GM12878 (cell line): ENCODE data around the gene KDM4D. TPM values are rescaled to one million over a fixed set of nuclear protein-coding genes. Genes with fewer than 3 reads are reported as not detected.
A peak's percentile ranks its signal among the peaks of the same experiment; 100 is the strongest.

Source experiments
- ATAC-seq: fragments of 200-7000 bp; cut with Tn5 transposase; 3 replicates; pipeline ENCODE4 v1.9.1; 2020; ENCODE audit warnings: mild to moderate bottlenecking, moderate library complexity
- BruUV-seq: library from RNA; stranded (reverse); fragments of 400-500 nt; replicated peaks from 2 replicates; lab custom pipeline; 2021; lab: Mats Ljungman, UMichigan
- CTCF ChIA-PET: fragments of 300-600 bp; sonication (Branson Sonifier 250); formaldehyde crosslinking; extraction: SDS; loops from one replicate; lab custom pipeline; 2021; ENCODE audit warnings: inconsistent platforms; lab: Yijun Ruan, JAX
- POLR2A ChIA-PET: fragments of 350-600 bp; formaldehyde crosslinking; extraction: SDS; loops from one replicate; lab custom pipeline; 2021; ENCODE audit warnings: inconsistent platforms; lab: Charles Lee
- RAD21 ChIA-PET: fragments of 300-600 bp; sonication (Branson Sonifier 250); formaldehyde crosslinking; loops from one replicate; lab custom pipeline; 2023; ENCODE audit warnings: antibody characterized with exemption; ENCODE audit not compliant: unreplicated experiment; lab: Charles Lee
- SMC1A ChIA-PET: fragments of 300-600 bp; sonication (Branson Sonifier 250); formaldehyde crosslinking; loops from one replicate; lab custom pipeline; 2023; ENCODE audit not compliant: unreplicated experiment, uncharacterized antibody; lab: Charles Lee
- DNase-seq: peaks from one replicate; pipeline ENCODE4 v3.0.0-alpha.2; 2011; ENCODE audit warnings: low read depth, low spot score
- FAIRE-seq: peaks from 3 replicates; lab custom pipeline; 2011; peaks lifted over from hg19 to GRCh38; lab: Jason Lieb, UNC
- H2AFZ ChIP-seq: 2 replicates; pipeline ENCODE4 v1.6.0; 2011; ENCODE audit warnings: low read depth, low read length, control low read depth; ENCODE audit not compliant: control insufficient read depth
- H3K27ac ChIP-seq: 2 replicates; pipeline ENCODE4 v1.5.1; 2011; ENCODE audit warnings: control low read depth; ENCODE audit not compliant: control insufficient read depth, insufficient read depth
- H3K27me3 ChIP-seq, 2 experiments: replicated peaks in 1 of 2; 2 replicates each; pipeline versions ENCODE4 v1.6.0 to v1.6.1; 2011; ENCODE audit warnings: low read length in 1 of 2; ENCODE audit not compliant: control insufficient read depth in 2 of 2, insufficient read depth in 2 of 2
- H3K36me3 ChIP-seq, 2 experiments: 2 replicates each; pipeline ENCODE4 v1.5.1; 2011; ENCODE audit warnings: low read length in 1 of 2; ENCODE audit not compliant: control insufficient read depth in 2 of 2, insufficient read depth in 2 of 2
- H3K4me1 ChIP-seq: 2 replicates; pipeline ENCODE4 v1.6.1; 2011; ENCODE audit warnings: mild to moderate bottlenecking, low read length, moderate library complexity, mixed read lengths; ENCODE audit not compliant: control insufficient read depth, insufficient read depth
- H3K4me2 ChIP-seq: 2 replicates; pipeline ENCODE4 v1.6.0; 2011; ENCODE audit warnings: control low read depth; ENCODE audit not compliant: control insufficient read depth, insufficient read depth
- H3K4me3 ChIP-seq: fragments of 200-600 bp; sonication (generic); 2 replicates; pipeline ENCODE4 v1.5.1; 2016
- H3K79me2 ChIP-seq: 2 replicates; pipeline ENCODE4 v1.6.0; 2011; ENCODE audit warnings: low read length; ENCODE audit not compliant: control insufficient read depth, insufficient read depth
- H3K9ac ChIP-seq: 2 replicates; pipeline ENCODE4 v1.8.0; 2011; ENCODE audit warnings: low read length, control low read depth, mixed read lengths; ENCODE audit not compliant: control insufficient read depth, insufficient read depth
- H3K9me3 ChIP-seq: replicated peaks from 3 replicates; pipeline ENCODE4 v1.5.1; 2011; ENCODE audit warnings: mild to moderate bottlenecking, low read length; ENCODE audit not compliant: control insufficient read depth, insufficient read depth
- H4K20me1 ChIP-seq: 2 replicates; pipeline ENCODE4 v1.6.0; 2011; ENCODE audit not compliant: control insufficient read depth, insufficient read depth
- BRCA1 ChIP-seq: IDR thresholded peaks from 2 replicates; pipeline ENCODE4 v1.6.1; 2011; ENCODE audit warnings: low read depth, low read length, improper control_type of control experiment
- CBX5 ChIP-seq: sonication (generic); IDR thresholded peaks from 2 replicates; pipeline ENCODE4 v1.6.1; 2016; ENCODE audit warnings: low read depth, moderate library complexity, mild to moderate bottlenecking, inconsistent platforms
- CHD2 ChIP-seq: IDR thresholded peaks from 2 replicates; pipeline ENCODE4 v1.6.1; 2011; ENCODE audit warnings: low read depth, low read length, improper control_type of control experiment, borderline replicate concordance
- CHD4 ChIP-seq: fragments of 200-600 bp; sonication (generic); IDR thresholded peaks from 2 replicates; pipeline ENCODE4 v1.6.1; 2016; ENCODE audit warnings: mild to moderate bottlenecking
- GABPA ChIP-seq: IDR thresholded peaks from 2 replicates; pipeline ENCODE4 v1.6.1; 2014; ENCODE audit warnings: antibody characterized with exemption, low read depth, mild to moderate bottlenecking, inconsistent platforms
- POLR2AphosphoS5 ChIP-seq: IDR thresholded peaks from 2 replicates; pipeline ENCODE4 v1.6.1; 2011; ENCODE audit warnings: mild to moderate bottlenecking, low read length, inconsistent platforms
- SREBF1 ChIP-seq: IDR thresholded peaks from 2 replicates; pipeline ENCODE4 v1.6.1; 2012; ENCODE audit warnings: mild to moderate bottlenecking, low read length
- STAT1 ChIP-seq: fragments of 450-650 bp; conservative IDR thresholded peaks from 2 replicates; pipeline ENCODE4 v1.6.1; 2014; ENCODE audit warnings: antibody characterized with exemption, mild to moderate bottlenecking
- SUPT20H ChIP-seq: IDR thresholded peaks from 2 replicates; pipeline ENCODE4 v1.6.1; 2011; ENCODE audit warnings: low read depth, mild to moderate bottlenecking, low read length, moderate library complexity, borderline replicate concordance; ENCODE audit not compliant: control insufficient read depth
- SUZ12 ChIP-seq: fragments of 200-600 bp; sonication (generic); IDR thresholded peaks from one replicate; pipeline ENCODE4 v1.6.1; 2018; ENCODE audit warnings: antibody characterized with exemption, mild to moderate bottlenecking; ENCODE audit not compliant: unreplicated experiment
- TCF3 ChIP-seq: IDR thresholded peaks from 2 replicates; pipeline ENCODE4 v1.6.1; 2012; ENCODE audit warnings: low read depth, mild to moderate bottlenecking, low read length, borderline replicate concordance; ENCODE audit not compliant: insufficient read depth
- WGBS: methylation state at CpG from one replicate; pipeline ENCODE4 v1.1.6; 2016; ENCODE audit warnings: low lambda C conversion rate; ENCODE audit not compliant: insufficient replicate concordance, insufficient coverage; ENCODE audit errors: missing lambda C conversion rate; 5-methylcytosine and 5-hydroxymethylcytosine counted together
- in situ Hi-C: fragments of 300-500 bp; cut with MboI; formaldehyde crosslinking; loops from 9 replicates; pipeline ENCODE4 v1.14.3; 2018; ENCODE audit warnings: mixed read lengths
- intact Hi-C: fragments of 100-400 bp; cut with micrococcal nuclease; formaldehyde crosslinking; loops from one replicate; pipeline ENCODE4 v1.14.2; 2022; ENCODE audit not compliant: unreplicated experiment
- polyA plus RNA-seq, 11 experiments: library from polyadenylated mRNA; depleted of rRNA in 4 of 11; unstranded in 6 of 11; stranded (reverse) in 5 of 11; fragments of >200 nt; fragmentation: Nextera tagmentation in 4 of 11; fragmentation: Illumina TruSeq in 1 of 11; extraction: Ambion mirVana in 4 of 11; extraction: Trizol in 1 of 11; gene quantifications; 1 replicate in 1 of 11; 2 replicates in 10 of 11; pipeline versions ENCODE4 v1.2.1 to v1.2.3, GENCODE V29; 2011 to 2016; ENCODE audit warnings: inconsistent platforms in 2 of 11, missing spikeins in 2 of 11, low read depth in 1 of 11
- total RNA-seq, 4 experiments: library from RNA; depleted of rRNA in 3 of 4; stranded (reverse); fragments of >200 nt in 3 of 4; fragmentation: Illumina TruSeq in 1 of 4; extraction: Trizol in 1 of 4; gene quantifications; 2 replicates each; pipeline versions ENCODE4 v1.2.1 to v1.2.3, GENCODE V29; 2013 to 2021
- TF ChIP-seq, protein P1 (sequence below), 3 experiments: IDR thresholded peaks in 2 of 3; conservative IDR thresholded peaks in 1 of 3; 2 replicates each; pipeline ENCODE4 v1.5.1; 2011; ENCODE audit warnings: low read depth in 3 of 3, low read length in 3 of 3, mild to moderate bottlenecking in 3 of 3, control low read depth in 2 of 3, moderate library complexity in 2 of 3, inconsistent platforms in 1 of 3, mixed read lengths in 1 of 3; ENCODE audit not compliant: control insufficient read depth in 2 of 3, insufficient read depth in 1 of 3; ENCODE audit errors: extremely low read depth in 1 of 3
- TF ChIP-seq, protein P2 (sequence below): fragments of 450-650 bp; IDR thresholded peaks from 2 replicates; pipeline ENCODE4 v1.6.1; 2017; ENCODE audit warnings: mild to moderate bottlenecking, low read depth, inconsistent platforms; ENCODE audit not compliant: poor library complexity, severe bottlenecking

The KDM4D gene
- total and polyA plus RNA-seq, 10 of the 15 experiments (the other 5 are each of a cell fraction or from before 2014, with no cell fraction given), result 0.63 to 2.6 (median 1.3) TPM

- no peaks in the 10 kb centered on the region for H3K4me1 ChIP-seq
- FAIRE-seq (no peak), DNase-seq (no peak), ATAC-seq (0 out of 3 replicates have a peak, but pooled peaks have one; percentile 39)
- intact Hi-C loops (no loop called here), in situ Hi-C loops (no loop called here)
- H3K27ac ChIP-seq, result no peak overlapping the region
- no peaks in the 10 kb centered on the region for H3K27me3 ChIP-seq
- ChIA-PET RAD21 (no interaction called here), POLR2A (no interaction called here), SMC1A (no interaction called here), CTCF (no interaction called here)
- no peaks in the 10 kb centered on the region for H3K36me3 ChIP-seq
- H4K20me1 ChIP-seq, result no peaks in the 10 kb centered on the region
- H3K79me2 ChIP-seq, result no peaks in the 10 kb centered on the region
- H3K4me2 ChIP-seq, result no peak overlapping the region
- H3K9ac ChIP-seq, result no peak overlapping the region
- TF ChIP-seq, protein P1, sequence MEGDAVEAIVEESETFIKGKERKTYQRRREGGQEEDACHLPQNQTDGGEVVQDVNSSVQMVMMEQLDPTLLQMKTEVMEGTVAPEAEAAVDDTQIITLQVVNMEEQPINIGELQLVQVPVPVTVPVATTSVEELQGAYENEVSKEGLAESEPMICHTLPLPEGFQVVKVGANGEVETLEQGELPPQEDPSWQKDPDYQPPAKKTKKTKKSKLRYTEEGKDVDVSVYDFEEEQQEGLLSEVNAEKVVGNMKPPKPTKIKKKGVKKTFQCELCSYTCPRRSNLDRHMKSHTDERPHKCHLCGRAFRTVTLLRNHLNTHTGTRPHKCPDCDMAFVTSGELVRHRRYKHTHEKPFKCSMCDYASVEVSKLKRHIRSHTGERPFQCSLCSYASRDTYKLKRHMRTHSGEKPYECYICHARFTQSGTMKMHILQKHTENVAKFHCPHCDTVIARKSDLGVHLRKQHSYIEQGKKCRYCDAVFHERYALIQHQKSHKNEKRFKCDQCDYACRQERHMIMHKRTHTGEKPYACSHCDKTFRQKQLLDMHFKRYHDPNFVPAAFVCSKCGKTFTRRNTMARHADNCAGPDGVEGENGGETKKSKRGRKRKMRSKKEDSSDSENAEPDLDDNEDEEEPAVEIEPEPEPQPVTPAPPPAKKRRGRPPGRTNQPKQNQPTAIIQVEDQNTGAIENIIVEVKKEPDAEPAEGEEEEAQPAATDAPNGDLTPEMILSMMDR (IDR thresholded peaks at IDR 0.05 in 2 of 3, conservative IDR thresholded peaks at IDR 0.05 in 1 of 3; ENCODE audit: control insufficient read depth in 2 of 3, extremely low read depth in 1 of 3, insufficient read depth in 1 of 3, low read depth in 3 of 3, low read length in 3 of 3), result 0 out of 6 replicates have a peak, but pooled peaks of 1 of the 3 experiments have one; percentile 14
- TF ChIP-seq STAT1, result no peak
- no peak overlapping the region for H3K4me3 ChIP-seq
- no TSS peak for BruUV-seq
- no peak overlapping the region for H2AFZ ChIP-seq
- H3K9me3 ChIP-seq, result no peaks in the 10 kb centered on the region
- WGBS, result 96% methylated on average over 6 of the region's 6 CpGs
Measured at GRCh38 chr11:94997437-94997836, 23.9 kb downstream of the KDM4D start.

DNA sequence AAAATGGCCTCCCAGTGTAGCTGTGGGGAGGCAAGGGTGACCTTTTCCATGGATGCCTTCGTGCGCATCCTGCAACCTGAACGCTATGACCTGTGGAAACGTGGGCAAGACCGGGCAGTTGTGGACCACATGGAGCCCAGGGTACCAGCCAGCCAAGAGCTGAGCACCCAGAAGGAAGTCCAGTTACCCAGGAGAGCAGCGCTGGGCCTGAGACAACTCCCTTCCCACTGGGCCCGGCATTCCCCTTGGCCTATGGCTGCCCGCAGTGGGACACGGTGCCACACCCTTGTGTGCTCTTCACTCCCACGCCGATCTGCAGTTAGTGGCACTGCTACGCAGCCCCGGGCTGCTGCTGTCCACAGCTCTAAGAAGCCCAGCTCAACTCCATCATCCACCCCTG, 24.8 kb downstream of the KDM4D start:
- Histone ChIP-seq H3K4me3 (no peak overlapping the region), H3K9ac (no peak overlapping the region), H3K4me1 (no peaks in the 10 kb centered on the region), H3K36me3 (no peaks in the 10 kb centered on the region), H3K9me3 (no peaks in the 10 kb centered on the region), H4K20me1 (no peaks in the 10 kb centered on the region), H3K27ac (no peak overlapping the region), H3K4me2 (no peak overlapping the region), H3K27me3 (no peaks in the 10 kb centered on the region), H2AFZ (no peak overlapping the region), H3K79me2 (no peaks in the 10 kb centered on the region)
- intact Hi-C loops (no loop called here), in situ Hi-C loops (no loop called here)
- TF ChIP-seq SUZ12 (no peak), POLR2AphosphoS5 (no peak), BRCA1 (no peak), CHD2 (no peak), SUPT20H (no peak), TCF3 (no peak), CHD4 (no peak), CBX5 (no peak), GABPA (no peak), SREBF1 (no peak)
- TF ChIP-seq, protein P2, sequence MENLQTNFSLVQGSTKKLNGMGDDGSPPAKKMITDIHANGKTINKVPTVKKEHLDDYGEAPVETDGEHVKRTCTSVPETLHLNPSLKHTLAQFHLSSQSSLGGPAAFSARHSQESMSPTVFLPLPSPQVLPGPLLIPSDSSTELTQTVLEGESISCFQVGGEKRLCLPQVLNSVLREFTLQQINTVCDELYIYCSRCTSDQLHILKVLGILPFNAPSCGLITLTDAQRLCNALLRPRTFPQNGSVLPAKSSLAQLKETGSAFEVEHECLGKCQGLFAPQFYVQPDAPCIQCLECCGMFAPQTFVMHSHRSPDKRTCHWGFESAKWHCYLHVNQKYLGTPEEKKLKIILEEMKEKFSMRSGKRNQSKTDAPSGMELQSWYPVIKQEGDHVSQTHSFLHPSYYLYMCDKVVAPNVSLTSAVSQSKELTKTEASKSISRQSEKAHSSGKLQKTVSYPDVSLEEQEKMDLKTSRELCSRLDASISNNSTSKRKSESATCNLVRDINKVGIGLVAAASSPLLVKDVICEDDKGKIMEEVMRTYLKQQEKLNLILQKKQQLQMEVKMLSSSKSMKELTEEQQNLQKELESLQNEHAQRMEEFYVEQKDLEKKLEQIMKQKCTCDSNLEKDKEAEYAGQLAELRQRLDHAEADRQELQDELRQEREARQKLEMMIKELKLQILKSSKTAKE, result no peak
- ATAC-seq (no peak), DNase-seq (no peak), FAIRE-seq (no peak)
- RAD21 ChIA-PET, result no interaction called here
- 85% methylated on average over 13 of the region's 13 CpGs for WGBS
- BruUV-seq, result no TSS peak
- POLR2A ChIA-PET, result no interaction called here
- SMC1A ChIA-PET, result no interaction called here
- CTCF ChIA-PET, result no interaction called here
